HEK293 (cell line): ENCODE data around the gene KDR.

ENCODE experiments used
- CTCF ChIP-seq: fragments of 450-650 bp; formaldehyde crosslinking; IDR thresholded peaks from 2 replicates; pipeline ENCODE4 v1.5.1; 2016; ENCODE audit warnings: missing biosample characterization, missing genetic modification characterization
- ZNF133 ChIP-seq: fragments of 450-650 bp; formaldehyde crosslinking; IDR thresholded peaks from 2 replicates; pipeline ENCODE4 v1.5.1; 2016; ENCODE audit warnings: missing biosample characterization, missing genetic modification characterization
- ZNF302 ChIP-seq: fragments of 450-650 bp; formaldehyde crosslinking; IDR thresholded peaks from 2 replicates; pipeline ENCODE4 v1.5.1; 2016; ENCODE audit warnings: missing biosample characterization, missing genetic modification characterization, low read depth
- ZNF548 ChIP-seq: fragments of 450-650 bp; formaldehyde crosslinking; IDR thresholded peaks from 2 replicates; pipeline ENCODE4 v1.5.1; 2016; ENCODE audit warnings: missing biosample characterization, missing genetic modification characterization
- ZNF560 ChIP-seq: fragments of 450-650 bp; formaldehyde crosslinking; IDR thresholded peaks from 2 replicates; pipeline ENCODE4 v1.5.1; 2017; ENCODE audit warnings: missing biosample characterization, missing genetic modification characterization, borderline replicate concordance

GRCh38 chr4:55075823-55076716, 49.3 kb downstream of the KDR start:
- TF ChIP-seq CTCF (no peak), ZNF133 (no peak), ZNF548 (tag by site-specific recombination) (no peak), ZNF302 (tag by site-specific recombination) (no peak), ZNF560 (tag by site-specific recombination) (no peak)
